ENCODE results near the gene CLDN25. TPM values are rescaled to one million over a fixed set of nuclear protein-coding genes. Genes with fewer than 3 reads are reported as not detected.
"Not testable (repeated sequence)": the region's sequence is repeated elsewhere in the genome, so short reads cannot be mapped to it uniquely, and the experiment has no call there.

Gene CLDN25
- total and polyA plus RNA-seq, 10 donors: not detected

DNA sequence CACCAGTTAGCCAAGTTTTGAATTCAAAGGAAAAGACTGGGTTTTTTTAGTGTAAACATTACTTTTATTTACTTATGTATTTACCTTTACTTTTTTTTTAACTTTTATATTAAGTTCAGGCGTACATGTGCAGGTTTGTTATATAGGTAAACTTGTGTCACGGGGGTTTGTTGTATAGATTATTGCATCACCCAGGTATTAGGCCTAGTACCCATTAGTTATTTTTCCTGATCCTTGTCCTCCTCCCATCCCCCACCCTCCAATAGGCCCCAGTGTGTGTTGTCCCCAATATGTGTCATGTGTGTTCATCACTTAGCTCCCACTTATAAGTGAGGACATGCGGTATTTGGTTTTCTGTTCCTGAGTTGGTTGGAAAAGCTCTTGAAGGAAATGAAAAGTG lies 26.7 kb upstream of the CLDN25 start:
- no peak for DNase-seq
- intact Hi-C loops (cut with DNase I; ENCODE audit: low total_unique reads): no loop called here
- Histone ChIP-seq H3K9me3 (no peaks in the 10 kb centered on the region), H3K27ac (no peak overlapping the region), H3K4me3 (no peak overlapping the region), H3K27me3 (replicated peaks in 1 of 7) (no peaks in the 10 kb centered on the region), H3K4me1 (no peaks in the 10 kb centered on the region), H3K36me3 (peaks cover 0 to 99% (median 48%) of the 10 kb centered on the region in 6 donors)
- 94 to 100% (median 96%) methylated on average over 3 of the region's 3 CpGs for WGBS, 5 donors
- no peak for TF ChIP-seq POLR2A (IDR thresholded peaks at IDR 0.05)
- TF ChIP-seq POLR2AphosphoS5 (IDR thresholded peaks at IDR 0.05): no peak
- TF ChIP-seq, protein P1, sequence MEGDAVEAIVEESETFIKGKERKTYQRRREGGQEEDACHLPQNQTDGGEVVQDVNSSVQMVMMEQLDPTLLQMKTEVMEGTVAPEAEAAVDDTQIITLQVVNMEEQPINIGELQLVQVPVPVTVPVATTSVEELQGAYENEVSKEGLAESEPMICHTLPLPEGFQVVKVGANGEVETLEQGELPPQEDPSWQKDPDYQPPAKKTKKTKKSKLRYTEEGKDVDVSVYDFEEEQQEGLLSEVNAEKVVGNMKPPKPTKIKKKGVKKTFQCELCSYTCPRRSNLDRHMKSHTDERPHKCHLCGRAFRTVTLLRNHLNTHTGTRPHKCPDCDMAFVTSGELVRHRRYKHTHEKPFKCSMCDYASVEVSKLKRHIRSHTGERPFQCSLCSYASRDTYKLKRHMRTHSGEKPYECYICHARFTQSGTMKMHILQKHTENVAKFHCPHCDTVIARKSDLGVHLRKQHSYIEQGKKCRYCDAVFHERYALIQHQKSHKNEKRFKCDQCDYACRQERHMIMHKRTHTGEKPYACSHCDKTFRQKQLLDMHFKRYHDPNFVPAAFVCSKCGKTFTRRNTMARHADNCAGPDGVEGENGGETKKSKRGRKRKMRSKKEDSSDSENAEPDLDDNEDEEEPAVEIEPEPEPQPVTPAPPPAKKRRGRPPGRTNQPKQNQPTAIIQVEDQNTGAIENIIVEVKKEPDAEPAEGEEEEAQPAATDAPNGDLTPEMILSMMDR (IDR thresholded peaks at IDR 0.05 in 8 of 11, conservative IDR thresholded peaks at IDR 0.05 in 3 of 11): no peak

DNA sequence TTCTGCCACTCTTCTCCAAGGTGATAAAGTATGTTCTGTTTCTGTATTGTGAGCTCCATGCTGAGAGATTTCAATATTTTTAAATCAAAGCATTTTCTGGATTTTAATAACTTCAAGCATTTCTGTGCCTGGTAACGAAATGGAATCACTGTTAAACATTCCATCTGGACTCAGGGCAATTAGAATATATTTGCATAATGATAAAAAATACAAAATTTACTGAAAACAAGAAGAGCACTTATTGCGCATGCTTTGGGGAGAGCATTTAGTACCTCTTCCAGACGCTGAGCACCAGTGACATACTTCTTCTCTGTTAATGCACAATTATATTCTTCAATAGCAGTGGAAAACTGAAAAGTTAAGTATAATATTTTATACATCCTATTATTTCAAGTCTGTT lies 19.4 kb upstream of the CLDN25 start:
- DNase-seq: no peak
- no peak for TF ChIP-seq POLR2A (IDR thresholded peaks at IDR 0.05)
- TF ChIP-seq, protein P1 (IDR thresholded peaks at IDR 0.05 in 8 of 11, conservative IDR thresholded peaks at IDR 0.05 in 3 of 11): no peak
- no peak for TF ChIP-seq POLR2AphosphoS5 (IDR thresholded peaks at IDR 0.05)
- no peak overlapping the region for H3K27ac ChIP-seq
- no peaks in the 10 kb centered on the region for H3K27me3 ChIP-seq (replicated peaks in 1 of 7)
- no peaks in the 10 kb centered on the region for H3K9me3 ChIP-seq
- intact Hi-C loops (cut with DNase I; ENCODE audit: low total_unique reads): no loop called here
- no peak overlapping the region for H3K4me3 ChIP-seq
- peaks cover 0 to 5% (median 0%) of the 10 kb centered on the region in 6 donors for H3K4me1 ChIP-seq
- WGBS, 5 donors: 89 to 97% (median 94%) methylated on average over 3 of the region's 3 CpGs
- H3K36me3 ChIP-seq: peaks cover 0 to 97% (median 57%) of the 10 kb centered on the region in 6 donors

DNA sequence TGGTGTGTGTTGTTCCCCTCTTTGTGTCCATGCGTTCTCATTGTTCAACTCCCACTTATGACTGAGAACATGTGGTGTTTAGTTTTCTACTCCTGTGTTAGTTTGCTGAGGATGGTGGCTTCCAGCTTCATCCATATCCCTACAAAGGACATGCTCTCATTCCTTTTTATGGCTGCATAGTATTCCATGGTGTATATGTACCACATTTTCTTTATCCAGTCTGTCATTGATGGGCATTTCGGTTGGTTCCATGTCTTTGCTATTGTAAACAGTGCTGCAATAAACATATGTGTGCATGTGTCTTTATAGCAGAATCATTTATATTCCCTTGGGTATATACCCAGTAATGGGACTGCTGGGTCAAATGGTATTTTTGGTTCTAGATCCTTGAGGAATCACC lies 16.6 kb upstream of the CLDN25 start:
- H3K9me3 ChIP-seq; intact Hi-C loops (cut with DNase I; ENCODE audit: low total_unique reads); DNase-seq; H3K27me3 ChIP-seq (replicated peaks in 1 of 7); H3K27ac ChIP-seq; H3K4me3 ChIP-seq: not testable (repeated sequence)
- Histone ChIP-seq H3K4me1 (peaks cover 0 to 12% (median 0%) of the 10 kb centered on the region in 6 donors), H3K36me3 (peaks cover 0 to 94% (median 33%) of the 10 kb centered on the region in 6 donors)
- 93 to 98% (median 98%) methylated on average over 2 of the region's 2 CpGs for WGBS, 5 donors

DNA sequence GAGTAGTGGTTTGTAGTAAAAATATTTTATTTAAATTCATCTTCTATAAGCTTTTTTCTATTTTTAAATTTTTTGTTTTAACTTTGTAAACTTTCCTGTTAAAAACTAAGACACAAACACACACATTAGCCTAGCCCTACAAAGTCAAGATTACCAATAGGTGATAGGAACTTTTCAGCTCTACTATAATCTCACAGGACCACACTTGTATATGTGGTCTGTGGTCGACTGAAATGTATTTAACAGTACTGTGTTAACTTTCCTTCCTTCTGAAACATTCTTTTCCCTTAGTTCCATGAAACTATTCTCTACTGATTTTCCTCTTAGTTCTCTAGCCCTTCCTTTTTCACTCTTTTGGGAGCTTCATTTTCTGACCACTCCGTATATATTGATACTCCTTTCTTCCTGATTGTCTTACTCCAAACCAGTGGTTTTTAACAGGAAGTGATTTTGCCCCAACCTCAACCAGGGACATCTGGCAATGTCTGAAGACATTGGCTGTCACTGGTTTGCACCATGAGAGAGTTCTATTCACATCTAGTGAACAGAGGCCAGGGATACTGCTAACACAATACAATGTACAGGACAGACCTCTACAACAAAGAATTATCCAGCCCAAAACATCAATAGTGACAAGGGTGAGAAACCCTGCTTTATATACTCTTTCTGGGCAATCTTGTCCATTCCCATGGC lies 14.9 kb upstream of the CLDN25 start:
- no peaks in the 10 kb centered on the region for H3K27me3 ChIP-seq (replicated peaks in 1 of 7)
- H3K27ac ChIP-seq: no peak overlapping the region
- intact Hi-C loops (cut with DNase I; ENCODE audit: low total_unique reads): no loop called here
- peaks cover 0 to 94% (median 26%) of the 10 kb centered on the region in 6 donors for H3K36me3 ChIP-seq
- H3K9me3 ChIP-seq: no peaks in the 10 kb centered on the region
- TF ChIP-seq POLR2A (IDR thresholded peaks at IDR 0.05) (no peak), POLR2AphosphoS5 (IDR thresholded peaks at IDR 0.05) (no peak)
- TF ChIP-seq, protein P1 (IDR thresholded peaks at IDR 0.05 in 8 of 11, conservative IDR thresholded peaks at IDR 0.05 in 3 of 11): no peak
- 60 to 85% (median 72%) methylated on average over 2 of the region's 2 CpGs for whole genome bisulfite sequencing, 5 donors
- no peak for DNase-seq
- no peak overlapping the region for H3K4me3 ChIP-seq
- peaks cover 0 to 16% (median 0%) of the 10 kb centered on the region in 6 donors for H3K4me1 ChIP-seq

Measured in spleen (tissue), 11 donors.